ENCODE data around the gene CALCR. TPM values are rescaled to one million over a fixed set of nuclear protein-coding genes. Genes with fewer than 3 reads are reported as not detected.

The CALCR gene
- total RNA-seq, 2 experiments from 2014 or later, result not detected

DNA sequence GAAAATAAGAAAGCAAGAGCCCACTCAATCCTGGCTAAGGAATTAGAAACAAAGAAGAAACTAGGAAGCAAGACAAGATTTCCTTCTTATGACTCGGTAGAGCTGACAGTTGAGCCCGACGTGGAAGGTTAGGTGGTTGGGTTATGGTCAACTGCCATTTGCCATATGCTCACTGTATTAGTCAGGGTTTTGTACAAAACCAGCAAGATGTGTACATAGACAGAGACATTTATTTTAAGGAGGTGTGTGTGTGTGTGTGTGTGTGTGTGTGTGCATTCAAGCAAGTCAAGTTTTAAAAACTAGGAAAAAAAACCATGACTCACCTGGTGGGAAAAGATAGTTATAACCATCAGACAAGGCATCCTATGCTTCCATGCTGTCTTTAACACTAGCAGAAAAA is 183.9 kb downstream of the CALCR start:
- peaks cover 4% of the 10 kb centered on the region for H3K27me3 Mint-ChIP-seq
- ChIA-PET CTCF (interaction anchor here (0.9 kb wide), 1 partner anchor 13 kb away, joined by 3 read pairs; no protein-coding TSS in a partner anchor), POLR2A (no interaction called here)
- H3K4me3 Mint-ChIP-seq, result no peak overlapping the region
- no peak for DNase-seq
- TF ChIP-seq, protein P1, sequence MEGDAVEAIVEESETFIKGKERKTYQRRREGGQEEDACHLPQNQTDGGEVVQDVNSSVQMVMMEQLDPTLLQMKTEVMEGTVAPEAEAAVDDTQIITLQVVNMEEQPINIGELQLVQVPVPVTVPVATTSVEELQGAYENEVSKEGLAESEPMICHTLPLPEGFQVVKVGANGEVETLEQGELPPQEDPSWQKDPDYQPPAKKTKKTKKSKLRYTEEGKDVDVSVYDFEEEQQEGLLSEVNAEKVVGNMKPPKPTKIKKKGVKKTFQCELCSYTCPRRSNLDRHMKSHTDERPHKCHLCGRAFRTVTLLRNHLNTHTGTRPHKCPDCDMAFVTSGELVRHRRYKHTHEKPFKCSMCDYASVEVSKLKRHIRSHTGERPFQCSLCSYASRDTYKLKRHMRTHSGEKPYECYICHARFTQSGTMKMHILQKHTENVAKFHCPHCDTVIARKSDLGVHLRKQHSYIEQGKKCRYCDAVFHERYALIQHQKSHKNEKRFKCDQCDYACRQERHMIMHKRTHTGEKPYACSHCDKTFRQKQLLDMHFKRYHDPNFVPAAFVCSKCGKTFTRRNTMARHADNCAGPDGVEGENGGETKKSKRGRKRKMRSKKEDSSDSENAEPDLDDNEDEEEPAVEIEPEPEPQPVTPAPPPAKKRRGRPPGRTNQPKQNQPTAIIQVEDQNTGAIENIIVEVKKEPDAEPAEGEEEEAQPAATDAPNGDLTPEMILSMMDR (IDR thresholded peaks at IDR 0.05), result no peak
- no peaks in the 10 kb centered on the region for H3K4me1 Mint-ChIP-seq (ENCODE audit: low read depth)
- ATAC-seq, result no peak
- intact Hi-C loops (cut with micrococcal nuclease), result no loop called here
- H3K9me3 Mint-ChIP-seq, result no peaks in the 10 kb centered on the region
- no peak overlapping the region for H3K27ac Mint-ChIP-seq
- no peaks in the 10 kb centered on the region for H3K36me3 Mint-ChIP-seq (ENCODE audit: low read depth)

DNA sequence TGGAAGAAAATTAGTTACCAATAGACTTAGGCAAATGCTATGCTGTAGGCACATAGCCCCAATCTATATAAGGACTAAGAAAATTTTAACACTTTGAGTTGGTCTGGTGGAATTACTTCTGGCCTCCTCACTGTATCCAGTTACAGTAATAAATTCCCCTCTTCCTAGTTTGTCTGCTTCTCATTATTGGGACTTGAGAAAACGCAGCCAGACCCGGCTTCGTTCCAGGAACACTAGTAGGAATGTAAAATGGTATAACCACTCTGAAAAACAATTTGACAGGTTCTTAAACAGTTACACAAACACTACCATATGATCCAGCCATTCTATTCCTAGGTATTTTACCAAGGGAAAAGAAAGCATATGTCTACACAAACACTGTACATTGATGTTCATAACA is 192.2 kb downstream of the CALCR start:
- no peak for DNase-seq
- Mint-ChIP-seq H3K4me1 (ENCODE audit: low read depth) (no peaks in the 10 kb centered on the region), H3K36me3 (ENCODE audit: low read depth) (no peaks in the 10 kb centered on the region), H3K9me3 (no peaks in the 10 kb centered on the region), H3K27ac (no peak overlapping the region), H3K4me3 (no peak overlapping the region), H3K27me3 (peaks cover 10% of the 10 kb centered on the region)
- CTCF ChIA-PET, result no interaction called here
- TF ChIP-seq, protein P1 (IDR thresholded peaks at IDR 0.05), result no peak
- intact Hi-C loops (cut with micrococcal nuclease), result no loop called here
- POLR2A ChIA-PET, result no interaction called here
- ATAC-seq, result no peak

- intact Hi-C loops (cut with micrococcal nuclease), result no loop called here
These were observed 196.3 kb downstream of the CALCR start for GRCh38 chr7:93378131-93378760.

GRCh38 chr7:93375603-93376002 is 198.9 kb downstream of the CALCR start:
- no peak overlapping the region for H3K4me3 Mint-ChIP-seq

More at GRCh38 chr7:93378131-93378760, 196.3 kb downstream of the CALCR start:
- H3K27me3 Mint-ChIP-seq, result peaks cover 12% of the 10 kb centered on the region
- no peak overlapping the region for H3K27ac Mint-ChIP-seq
- no peak for ATAC-seq
- ChIA-PET CTCF (no interaction called here), POLR2A (no interaction called here)
- no peak for DNase-seq
- TF ChIP-seq, protein P1 (IDR thresholded peaks at IDR 0.05), result no peak
- no peak overlapping the region for H3K4me3 Mint-ChIP-seq
- H3K9me3 Mint-ChIP-seq, result no peaks in the 10 kb centered on the region
- H3K4me1 Mint-ChIP-seq (ENCODE audit: low read depth), result no peaks in the 10 kb centered on the region
- H3K36me3 Mint-ChIP-seq (ENCODE audit: low read depth), result no peaks in the 10 kb centered on the region

More at GRCh38 chr7:93375603-93376002, 198.9 kb downstream of the CALCR start:
- no peak overlapping the region for H3K27ac Mint-ChIP-seq
- TF ChIP-seq, protein P1 (IDR thresholded peaks at IDR 0.05), result no peak
- ChIA-PET CTCF (interaction anchor here (1.0 to 2.3 kb wide), 2 partner anchors 9 to 18 kb away, joined by 3 to 10 read pairs; no protein-coding TSS in a partner anchor), POLR2A (no interaction called here)
- H3K27me3 Mint-ChIP-seq, result peaks cover 15% of the 10 kb centered on the region
- intact Hi-C loops (cut with micrococcal nuclease), result no loop called here
- H3K36me3 Mint-ChIP-seq (ENCODE audit: low read depth), result no peaks in the 10 kb centered on the region
- no peak for DNase-seq
- no peaks in the 10 kb centered on the region for H3K4me1 Mint-ChIP-seq (ENCODE audit: low read depth)
- no peak for ATAC-seq
- H3K9me3 Mint-ChIP-seq, result no peaks in the 10 kb centered on the region

Small RNA genes within 50 kb of the gene (microRNA-seq; reads per million reads assigned to microRNA genes)
- gene MIR489 (ENCODE audit: borderline microRNAs expressed, borderline replicate concordance) (not detected), gene MIR653 (ENCODE audit: borderline microRNAs expressed, borderline replicate concordance) (not detected)
